ENCODE results near the gene TMC3. TPM values are rescaled to one million over a fixed set of nuclear protein-coding genes. Genes with fewer than 3 reads are reported as not detected.

TMC3 gene
- total RNA-seq, 4 donors from 2014 or later, result 0.16 to 0.81 (median 0.36) TPM

DNA sequence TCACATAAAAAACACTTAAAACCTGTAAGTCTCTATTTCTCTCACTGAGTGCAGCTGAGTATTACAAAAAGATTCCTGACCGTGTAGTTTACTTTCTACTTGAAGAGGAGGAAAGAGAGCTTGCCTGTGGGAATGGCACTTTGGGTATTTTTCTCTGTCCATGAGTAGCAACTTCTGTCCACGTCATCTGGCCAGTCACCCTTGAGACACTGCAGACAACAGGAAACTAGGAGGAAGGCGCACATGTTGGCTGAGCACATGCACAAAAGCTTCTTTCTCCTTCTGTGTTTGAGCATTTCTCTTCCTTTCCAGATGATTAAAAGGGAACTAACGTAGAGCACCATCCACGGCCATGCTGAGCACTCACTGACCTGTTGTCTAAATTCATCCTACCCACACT, 69.8 kb downstream of the TMC3 start:
- no peak for TF ChIP-seq POLR2A (IDR thresholded peaks at IDR 0.05)
- no peak for TF ChIP-seq EP300 (IDR thresholded peaks at IDR 0.05)
- TF ChIP-seq, protein P1, sequence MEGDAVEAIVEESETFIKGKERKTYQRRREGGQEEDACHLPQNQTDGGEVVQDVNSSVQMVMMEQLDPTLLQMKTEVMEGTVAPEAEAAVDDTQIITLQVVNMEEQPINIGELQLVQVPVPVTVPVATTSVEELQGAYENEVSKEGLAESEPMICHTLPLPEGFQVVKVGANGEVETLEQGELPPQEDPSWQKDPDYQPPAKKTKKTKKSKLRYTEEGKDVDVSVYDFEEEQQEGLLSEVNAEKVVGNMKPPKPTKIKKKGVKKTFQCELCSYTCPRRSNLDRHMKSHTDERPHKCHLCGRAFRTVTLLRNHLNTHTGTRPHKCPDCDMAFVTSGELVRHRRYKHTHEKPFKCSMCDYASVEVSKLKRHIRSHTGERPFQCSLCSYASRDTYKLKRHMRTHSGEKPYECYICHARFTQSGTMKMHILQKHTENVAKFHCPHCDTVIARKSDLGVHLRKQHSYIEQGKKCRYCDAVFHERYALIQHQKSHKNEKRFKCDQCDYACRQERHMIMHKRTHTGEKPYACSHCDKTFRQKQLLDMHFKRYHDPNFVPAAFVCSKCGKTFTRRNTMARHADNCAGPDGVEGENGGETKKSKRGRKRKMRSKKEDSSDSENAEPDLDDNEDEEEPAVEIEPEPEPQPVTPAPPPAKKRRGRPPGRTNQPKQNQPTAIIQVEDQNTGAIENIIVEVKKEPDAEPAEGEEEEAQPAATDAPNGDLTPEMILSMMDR (IDR thresholded peaks at IDR 0.05), result no peak
- no peak for TF ChIP-seq POLR2AphosphoS5 (IDR thresholded peaks at IDR 0.05)
- Histone ChIP-seq H3K27ac (peak overlapping the region in 2 of 4 donors; percentile 30 to 51), H3K27me3 (no peaks in the 10 kb centered on the region), H3K4me3 (no peak overlapping the region), H3K36me3 (peaks cover 0 to 84% of the 10 kb centered on the region in 2 donors), H3K9me3 (no peaks in the 10 kb centered on the region), H3K4me1 (peaks cover 0 to 8% (median 0%) of the 10 kb centered on the region in 3 donors)
- peak; percentile 32 for ATAC-seq
- WGBS, 2 donors (ENCODE audit: low coverage in 1 of 2), result 45 to 70% methylated on average over 4 to 5 of the region's 5 CpGs

DNA sequence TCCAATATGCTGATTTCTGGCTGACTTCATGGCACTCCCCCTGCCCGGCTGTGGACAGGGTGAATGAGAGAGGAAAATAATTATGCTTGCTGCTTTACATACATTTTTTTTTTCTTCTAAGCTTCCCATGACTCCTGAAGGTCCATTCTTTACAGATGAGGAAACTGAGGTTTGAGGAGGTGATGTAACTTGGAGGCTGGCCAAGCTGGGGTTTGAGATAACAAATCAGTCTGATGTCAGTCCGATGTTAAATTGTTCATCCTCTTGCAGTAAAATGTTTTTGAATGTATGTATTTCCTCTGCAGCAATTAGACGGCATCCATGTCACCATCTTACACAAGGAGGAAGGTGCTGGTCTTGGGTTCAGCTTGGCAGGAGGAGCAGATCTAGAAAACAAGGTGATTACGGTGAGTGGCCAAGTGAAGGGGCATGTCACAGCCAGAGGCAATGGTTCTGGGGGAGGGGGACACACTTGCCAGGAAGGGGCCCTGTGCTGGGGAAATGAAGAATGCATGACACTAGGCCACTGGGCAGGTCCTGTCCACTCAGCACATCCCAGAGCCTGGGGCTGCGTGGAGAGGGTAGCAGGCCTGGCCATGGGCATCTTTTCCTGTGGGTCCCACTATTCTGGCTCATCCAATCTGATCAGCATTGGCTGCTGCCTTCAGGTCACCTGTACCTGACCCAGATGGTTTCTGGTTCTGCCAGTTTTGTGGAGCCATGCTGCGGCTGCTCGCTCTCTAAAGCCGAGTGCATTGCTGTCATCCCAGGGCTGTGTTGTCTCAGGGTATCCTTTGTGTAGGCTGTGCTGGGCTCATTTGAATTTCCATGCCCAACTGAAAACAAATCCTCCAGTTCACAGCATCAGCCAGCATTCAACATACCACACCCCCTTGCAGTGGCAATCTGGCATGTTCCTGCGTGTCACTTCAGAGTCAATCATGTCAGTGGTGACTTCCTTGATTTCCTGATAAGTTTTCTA, 70.5 kb downstream of the TMC3 start:
- WGBS, 2 donors (ENCODE audit: low coverage in 1 of 2), result 80 to 82% methylated on average over 4 to 5 of the region's 9 CpGs
- no peak for ATAC-seq
- peaks cover 0 to 80% of the 10 kb centered on the region in 2 donors for H3K36me3 ChIP-seq
- H3K4me3 ChIP-seq, result no peak overlapping the region
- H3K27me3 ChIP-seq, result no peaks in the 10 kb centered on the region
- TF ChIP-seq EP300 (IDR thresholded peaks at IDR 0.05) (no peak), POLR2A (IDR thresholded peaks at IDR 0.05) (no peak), POLR2AphosphoS5 (IDR thresholded peaks at IDR 0.05) (no peak)
- TF ChIP-seq, protein P1 (IDR thresholded peaks at IDR 0.05), result no peak
- peak overlapping the region in 3 of 4 donors; percentile 30 to 51 (median 32) for H3K27ac ChIP-seq
- no peaks in the 10 kb centered on the region for H3K9me3 ChIP-seq
- peaks cover 0 to 8% (median 0%) of the 10 kb centered on the region in 3 donors for H3K4me1 ChIP-seq

DNA sequence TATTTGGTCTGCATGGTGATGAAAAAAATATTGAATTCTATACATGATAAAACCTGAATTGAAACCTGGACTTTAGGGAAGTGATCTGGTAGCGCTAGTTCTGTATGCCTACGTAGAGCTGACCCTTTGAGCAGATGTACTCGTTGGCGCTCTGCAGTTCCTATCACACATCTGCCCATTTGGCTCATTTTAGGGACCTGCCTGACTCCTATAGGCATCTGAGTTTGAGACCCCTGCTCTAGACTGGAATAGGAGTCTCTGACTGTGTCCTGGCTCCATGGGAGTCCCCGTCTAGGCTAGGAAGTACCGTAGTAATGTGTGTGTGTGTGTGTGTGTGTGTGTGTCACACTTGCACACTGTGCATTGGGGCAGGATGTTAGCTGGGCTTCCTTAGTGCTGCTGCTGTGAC, 71.3 kb downstream of the TMC3 start:
- no peak for TF ChIP-seq EP300 (IDR thresholded peaks at IDR 0.05)
- TF ChIP-seq POLR2AphosphoS5 (IDR thresholded peaks at IDR 0.05), result no peak
- TF ChIP-seq, protein P1 (IDR thresholded peaks at IDR 0.05), result no peak
- TF ChIP-seq POLR2A (IDR thresholded peaks at IDR 0.05), result no peak
- H3K27ac ChIP-seq, result peak overlapping the region in 1 of 4 donors; percentile 51
- ATAC-seq, result no peak
- 63 to 80% methylated on average over 3 of the region's 6 CpGs for WGBS, 2 donors (ENCODE audit: low coverage in 1 of 2)
- H3K4me3 ChIP-seq, result no peak overlapping the region
- H3K36me3 ChIP-seq, result peaks cover 0 to 79% of the 10 kb centered on the region in 2 donors
- H3K27me3 ChIP-seq, result no peaks in the 10 kb centered on the region
- no peaks in the 10 kb centered on the region for H3K9me3 ChIP-seq
- H3K4me1 ChIP-seq, result peaks cover 0 to 8% (median 0%) of the 10 kb centered on the region in 3 donors

DNA sequence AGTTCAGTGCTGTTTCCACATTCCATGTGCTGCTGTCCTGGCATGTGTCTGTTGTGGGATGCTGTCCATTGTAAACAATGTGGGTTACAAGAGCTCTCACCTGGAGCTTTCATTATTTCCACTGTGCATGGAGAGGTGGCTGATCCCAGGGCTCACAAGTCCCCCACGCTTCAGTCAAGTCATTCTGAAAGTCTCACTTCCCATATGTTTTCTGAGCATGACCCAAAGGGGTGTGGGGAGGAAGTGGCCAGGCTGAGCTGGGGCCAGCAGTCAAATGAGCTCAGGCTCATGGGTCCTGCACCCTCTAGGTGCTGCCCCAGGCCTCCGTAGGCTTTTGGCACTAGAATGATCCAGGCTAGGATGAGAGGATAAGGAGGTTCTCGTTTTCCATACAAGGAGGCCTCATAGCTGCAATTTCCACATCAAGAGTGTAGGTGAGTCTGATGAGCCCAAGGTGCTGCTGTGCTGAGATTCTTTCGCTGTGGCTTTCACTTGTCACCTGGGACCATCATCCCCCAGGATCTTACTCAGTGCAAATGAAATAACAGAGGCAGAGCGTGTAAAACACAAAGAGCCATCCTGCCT, 72.1 kb downstream of the TMC3 start:
- Histone ChIP-seq H3K36me3 (peaks cover 0 to 71% of the 10 kb centered on the region in 2 donors), H3K4me3 (no peak overlapping the region), H3K4me1 (peaks cover 0 to 8% (median under 1%) of the 10 kb centered on the region in 3 donors), H3K27ac (peak overlapping the region in 2 of 4 donors; percentile 34 to 35), H3K9me3 (no peaks in the 10 kb centered on the region), H3K27me3 (no peaks in the 10 kb centered on the region)
- peak; percentile 52 for ATAC-seq
- no peak for TF ChIP-seq POLR2A (IDR thresholded peaks at IDR 0.05)
- no peak for TF ChIP-seq EP300 (IDR thresholded peaks at IDR 0.05)
- no peak for TF ChIP-seq POLR2AphosphoS5 (IDR thresholded peaks at IDR 0.05)
- TF ChIP-seq, protein P1 (IDR thresholded peaks at IDR 0.05), result no peak
- 60 to 75% methylated on average over 1 to 2 of the region's 5 CpGs for WGBS, 2 donors (ENCODE audit: low coverage in 1 of 2)
